Sciatic nerve (tissue), 2 donors: ENCODE data around the gene SIGLEC11. TPM values are rescaled to one million over a fixed set of nuclear protein-coding genes. Genes with fewer than 3 reads are reported as not detected.
A peak's percentile ranks its signal among the peaks of the same experiment; 100 is the strongest.
"Not testable (repeated sequence)": the region's sequence is repeated elsewhere in the genome, so short reads cannot be mapped to it uniquely, and the experiment has no call there.

Experiments used
- ATAC-seq: fragments of 200-7000 bp; cut with Tn5 transposase; one replicate; pipeline ENCODE4 v1.9.1; 2020; ENCODE audit warnings: mild to moderate bottlenecking, moderate library complexity
- DNase-seq: peaks from one replicate; pipeline ENCODE4 v3.0.0-alpha.2; 2020; ENCODE audit warnings: low spot score
- intact Hi-C: fragments of 100-400 bp; cut with DNase I; formaldehyde crosslinking; loops from one replicate; pipeline ENCODE4 v1.14.2; 2022
- total RNA-seq: library from RNA; stranded (reverse); fragmentation: NEBNext Ultra II Directional; extraction: Animal tissue kit (Norgen Biotek cat#: 25700); gene quantifications from one replicate; pipeline ENCODE4 v1.2.1, GENCODE V29; 2021
- donor health status: DM: no; HTN: no; CAD: no.
- donor health status: DM: no; HTN: no; CAD: no.

SIGLEC11 gene
- 1.6 TPM for total RNA-seq

DNA sequence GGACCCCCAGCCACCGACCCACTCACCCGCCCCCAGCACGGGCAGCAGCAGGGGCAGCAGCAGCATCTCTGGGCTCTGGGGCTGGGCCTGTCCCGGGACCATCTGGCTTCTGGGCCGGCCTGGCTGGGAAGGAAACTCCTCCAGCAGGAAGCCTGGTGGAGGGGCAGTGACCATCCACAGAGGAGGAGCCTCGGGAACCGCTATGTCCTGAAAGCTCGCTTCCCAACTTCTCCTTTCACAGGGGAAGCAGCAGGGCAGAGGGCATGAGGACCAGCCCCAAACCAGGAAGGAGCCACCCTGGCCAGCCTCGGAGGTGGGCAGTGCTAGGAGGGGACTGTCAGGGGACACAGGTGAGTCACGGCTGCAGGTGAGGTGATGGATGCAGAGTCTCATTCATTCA, at the start of gene SIGLEC11:
TSS of gene SIGLEC11 (minus strand) at position 193 of the 400 bp plus-strand sequence. CDS start at position 102, 91 bp downstream.
- ATAC-seq, result peak; percentile 57
- DNase-seq, intact Hi-C loops: not testable (repeated sequence)

GRCh38 chr19:50008532-50008931, 47.6 kb upstream of the SIGLEC11 start:
- intact Hi-C loops, result no loop called here
- ATAC-seq (no peak), DNase-seq (no peak)

- DNase-seq (no peak), ATAC-seq (no peak)
- intact Hi-C loops, result no loop called here
Observed at GRCh38 chr19:50007947-50008346, 47.0 kb upstream of the SIGLEC11 start.

DNA sequence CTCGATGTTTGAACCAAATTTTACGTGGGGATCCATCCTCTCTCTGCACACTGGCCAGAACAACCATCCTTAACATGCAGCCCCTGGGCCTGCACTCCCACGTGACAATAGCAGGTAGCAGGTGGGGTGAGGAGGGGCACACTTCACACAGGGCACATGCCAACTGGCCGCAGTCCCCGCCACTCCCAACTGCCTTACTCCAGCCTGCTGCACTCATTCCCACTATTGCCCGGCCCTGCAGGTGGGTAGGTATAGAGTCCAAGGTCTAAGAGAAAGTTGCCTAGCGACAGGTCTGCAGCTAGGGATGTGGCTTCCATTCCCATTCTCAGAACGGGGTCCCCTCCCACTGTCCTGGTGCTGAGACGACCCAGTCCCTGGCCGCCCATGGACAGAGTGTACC, 46.2 kb upstream of the SIGLEC11 start:
- ATAC-seq, result no peak
- no peak for DNase-seq
- intact Hi-C loops, result no loop called here

GRCh38 chr19:50005428-50005827, 44.5 kb upstream of the SIGLEC11 start:
- intact Hi-C loops, result no loop called here
- ATAC-seq, result no peak

DNA sequence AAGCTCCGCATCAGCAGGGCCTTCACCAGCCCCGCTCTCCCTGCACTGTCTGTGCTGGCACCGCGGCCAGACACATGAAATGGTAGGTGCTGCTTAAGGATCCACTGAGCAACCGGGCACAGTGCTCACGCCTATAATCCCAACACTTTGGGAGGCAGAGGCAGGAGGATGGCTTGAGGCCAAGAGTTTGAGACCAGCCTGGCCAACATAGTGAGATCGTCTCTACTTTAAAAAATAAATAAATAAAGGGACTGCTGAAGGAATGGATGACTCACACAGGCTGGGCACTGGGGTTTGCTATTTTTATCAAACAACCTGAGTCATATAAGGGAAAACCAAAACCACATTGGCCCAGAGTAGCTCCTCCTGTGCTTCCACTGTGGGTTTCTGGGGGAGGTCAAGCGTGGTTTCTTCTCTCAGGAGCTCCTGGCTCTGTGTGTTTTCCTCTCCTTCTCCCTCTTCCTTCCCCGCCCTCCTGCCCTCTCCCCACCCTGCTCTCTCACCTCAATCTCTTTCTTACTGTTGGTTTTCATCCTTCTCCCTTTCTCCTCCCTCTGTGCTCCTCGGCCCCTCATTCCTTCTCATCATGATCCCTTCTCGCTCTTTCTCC, 42.9 kb upstream of the SIGLEC11 start:
- ATAC-seq (peak; percentile 92), DNase-seq (no peak)
- intact Hi-C loops, result no loop called here

More at GRCh38 chr19:50005428-50005827, 44.5 kb upstream of the SIGLEC11 start:
- no peak for DNase-seq

DNA sequence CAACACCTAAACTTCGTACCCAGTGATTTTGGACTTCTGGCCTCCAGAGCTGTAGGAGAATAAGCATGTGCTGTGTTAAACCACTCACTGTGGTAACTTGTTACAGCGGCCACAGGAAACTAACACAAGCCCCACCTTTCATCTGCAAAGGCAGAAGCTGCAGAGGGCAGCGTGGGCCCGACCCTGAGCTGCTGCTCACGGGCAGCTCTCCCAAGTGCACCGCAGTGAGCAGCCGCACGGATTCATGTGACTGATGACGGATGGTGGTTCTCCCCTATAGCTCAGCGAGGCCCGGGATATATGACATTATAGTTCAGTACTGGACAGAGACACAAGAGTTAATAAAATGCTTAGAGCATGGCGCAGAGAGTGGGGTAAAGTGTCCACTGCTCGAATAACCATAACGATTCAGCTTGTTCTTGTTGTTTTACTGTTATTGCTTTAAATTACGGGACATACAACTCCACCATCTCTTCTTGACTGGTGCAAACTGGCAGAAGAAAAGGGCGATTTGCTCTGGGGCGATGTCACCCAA, 42.3 kb upstream of the SIGLEC11 start:
- no peak for DNase-seq
- intact Hi-C loops, result no loop called here
- ATAC-seq, result peak; percentile 4

DNA sequence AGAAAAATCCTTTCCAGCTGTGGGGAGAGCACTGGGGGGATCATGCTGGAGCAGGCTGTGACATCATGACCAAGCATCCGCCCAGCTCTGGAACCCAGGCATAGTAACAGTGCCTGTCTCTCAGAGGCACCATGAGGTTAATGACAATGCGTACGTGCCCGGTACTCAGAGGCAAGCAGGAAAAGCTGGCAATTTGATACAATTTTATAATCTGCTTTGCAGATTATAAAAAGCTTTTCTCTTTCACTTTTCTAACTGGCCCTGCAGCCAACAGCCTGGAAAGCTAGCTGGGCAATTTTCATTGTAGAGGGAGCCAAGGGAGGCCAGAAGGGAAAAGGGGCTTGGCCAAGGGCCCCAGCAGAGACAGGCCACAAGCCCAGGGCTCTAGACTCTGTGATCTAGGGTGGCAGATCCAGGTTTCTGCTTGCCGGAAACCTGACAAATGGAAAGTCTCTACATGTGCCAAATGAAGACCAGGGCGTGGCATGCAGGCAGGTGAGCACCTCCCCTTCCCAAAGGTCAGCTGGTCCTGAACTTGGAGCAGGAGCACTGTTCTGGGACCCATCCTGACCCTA, 41.5 kb upstream of the SIGLEC11 start:
- DNase-seq, result no peak
- intact Hi-C loops, result no loop called here
- peak; percentile 65 for ATAC-seq

DNA sequence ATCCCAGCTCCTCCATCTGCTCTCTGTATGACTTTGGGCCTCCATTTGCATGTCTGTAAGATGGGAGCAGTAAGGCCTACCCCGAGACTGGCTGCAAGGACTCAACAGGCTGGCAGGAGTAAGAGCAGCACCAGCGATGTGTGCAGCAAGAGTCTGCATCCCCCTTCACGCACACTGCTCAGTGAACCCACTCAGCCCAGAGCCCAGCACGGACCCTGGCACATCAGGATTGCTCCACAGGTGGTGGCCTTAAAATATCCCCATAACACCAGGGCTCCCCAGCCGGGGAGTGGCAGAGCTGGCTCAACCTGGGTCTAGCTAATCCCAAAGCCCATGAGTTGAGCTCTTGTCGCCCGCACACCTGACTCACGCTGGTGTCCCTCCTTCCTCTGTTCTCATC, 40.8 kb upstream of the SIGLEC11 start:
- no peak for DNase-seq
- no peak for ATAC-seq
- intact Hi-C loops, result no loop called here

GRCh38 chr19:50000841-50001557, 40.0 kb upstream of the SIGLEC11 start:
- DNase-seq, result no peak
- ATAC-seq, result no peak
- intact Hi-C loops, result no loop called here

- DNase-seq, result no peak
- intact Hi-C loops, result no loop called here
- ATAC-seq, result no peak
Observed at GRCh38 chr19:50000038-50000840, 39.3 kb upstream of the SIGLEC11 start.

- intact Hi-C loops, result no loop called here
- ATAC-seq (no peak), DNase-seq (no peak)
Observed at GRCh38 chr19:49999371-50000010, 38.5 kb upstream of the SIGLEC11 start.

DNA sequence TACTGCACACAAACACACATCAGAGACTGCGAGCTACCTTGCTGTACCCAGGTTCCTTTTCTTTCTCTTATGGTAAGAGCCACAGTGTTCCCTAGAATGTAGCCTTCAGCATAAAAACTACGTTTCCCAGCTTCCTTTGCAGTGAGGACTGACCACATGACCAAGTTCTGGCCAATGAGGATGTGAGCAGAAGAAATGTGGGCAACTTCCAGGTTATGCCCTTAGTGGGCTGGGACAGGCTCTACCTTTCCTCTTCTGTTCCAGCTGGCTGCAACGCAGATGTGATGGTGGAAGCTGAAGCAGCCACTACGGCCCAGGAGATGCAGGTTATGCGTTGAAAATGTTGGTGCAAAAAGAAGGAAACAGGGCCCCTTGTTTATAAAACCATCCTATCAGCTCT, 36.7 kb upstream of the SIGLEC11 start:
- no peak for ATAC-seq

GRCh38 chr19:49988433-49988832, 27.5 kb upstream of the SIGLEC11 start:
- DNase-seq (no peak), ATAC-seq (no peak)
- intact Hi-C loops, result no loop called here

More for the DNA sequence above, 36.7 kb upstream of the SIGLEC11 start:
- DNase-seq, result no peak
- intact Hi-C loops, result no loop called here

DNA sequence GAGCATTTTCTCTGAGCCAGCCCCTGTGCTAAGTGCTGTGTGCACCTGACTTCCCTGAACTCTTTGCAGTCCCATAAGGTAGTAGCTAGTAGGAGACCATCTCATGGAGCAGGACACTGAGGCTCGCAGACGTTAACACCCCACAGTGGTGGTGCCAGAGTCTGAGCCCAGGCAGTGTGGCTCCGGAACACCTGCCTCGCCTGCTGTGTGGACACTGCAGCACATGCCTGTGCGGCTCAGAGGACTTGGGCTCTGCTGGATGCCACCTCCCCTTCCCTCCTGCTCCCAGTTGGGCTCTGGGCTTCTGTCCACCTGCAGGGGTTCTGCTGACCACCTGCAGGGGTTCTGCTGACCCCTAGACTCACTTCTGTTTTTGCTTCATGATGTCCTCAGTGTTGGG, 27.0 kb upstream of the SIGLEC11 start:
- intact Hi-C loops, result no loop called here
- DNase-seq (no peak), ATAC-seq (no peak)

- intact Hi-C loops, result no loop called here
- DNase-seq, result peak; percentile 94
- peak; percentile 89 for ATAC-seq
Observed at GRCh38 chr19:49987159-49987698, 26.3 kb upstream of the SIGLEC11 start.

GRCh38 chr19:49986354-49986753, 25.4 kb upstream of the SIGLEC11 start:
- DNase-seq, result no peak
- intact Hi-C loops, result no loop called here
- no peak for ATAC-seq

- DNase-seq (no peak), ATAC-seq (no peak)
- intact Hi-C loops, result no loop called here
Observed at GRCh38 chr19:49985871-49986270, 24.9 kb upstream of the SIGLEC11 start.

- DNase-seq (no peak), ATAC-seq (no peak)
- intact Hi-C loops, result no loop called here
Observed at GRCh38 chr19:49984491-49984890, 23.5 kb upstream of the SIGLEC11 start.
